ENCODE results near the gene PLXNB2. TPM values are rescaled to one million over a fixed set of nuclear protein-coding genes. Genes with fewer than 3 reads are reported as not detected.

The PLXNB2 gene
- total and polyA plus RNA-seq, 8 donors: 89.3 to 216 (median 128) TPM

GRCh38 chr22:50252082-50253045, 55.1 kb downstream of the PLXNB2 start:
- Histone ChIP-seq H3K9me3 (no peaks in the 10 kb centered on the region), H3K36me3 (no peaks in the 10 kb centered on the region), H3K27me3 (no peaks in the 10 kb centered on the region), H3K4me1 (peaks cover 7 to 13% (median 11%) of the 10 kb centered on the region in 3 donors), H3K27ac (peak overlapping the region in 2 of 4 donors; percentile 8 to 42), H3K4me3 (peak overlapping the region in 2 of 4 donors; percentile 49 to 77)
- intact Hi-C loops (cut with DNase I): loop anchor here in 1 of 3 donors (5.0 kb wide), 1 partner anchor 90 kb away; the partner anchor contains the start of gene PPP6R2
- DNase-seq (peak; percentile 66 to 91 (median 80)), FAIRE-seq (no peak), ATAC-seq (peak; percentile 74 to 83 (median 78))
- peak; percentile 39 to 48 (median 43) for TF ChIP-seq CTCF (IDR thresholded peaks at IDR 0.05)
- 43 to 48% methylated on average over 25 of the region's 25 CpGs for WGBS, 2 donors

- ATAC-seq (peak; percentile 2 to 23 (median 6)), DNase-seq (no peak), FAIRE-seq (no peak)
- 17 to 18% methylated on average over 35 to 36 of the region's 36 CpGs for WGBS, 2 donors
- TF ChIP-seq CTCF (IDR thresholded peaks at IDR 0.05): no peak
- Histone ChIP-seq H3K27me3 (no peaks in the 10 kb centered on the region), H3K36me3 (no peaks in the 10 kb centered on the region), H3K4me1 (peaks cover 7 to 13% (median 11%) of the 10 kb centered on the region in 3 donors), H3K4me3 (peak overlapping the region; percentile 49 to 84 (median 63)), H3K27ac (peak overlapping the region; percentile 8 to 53 (median 31)), H3K9me3 (no peaks in the 10 kb centered on the region)
- intact Hi-C loops (cut with DNase I): loop anchor here in 1 of 3 donors (5.0 kb wide), 1 partner anchor 91 kb away; the partner anchor contains the start of gene PPP6R2
Measured at GRCh38 chr22:50251477-50252081, 55.9 kb downstream of the PLXNB2 start.

- intact Hi-C loops (cut with DNase I): loop anchor here in 1 of 3 donors (5.0 kb wide), 1 partner anchor 91 kb away; the partner anchor contains the start of gene PPP6R2
Measured at GRCh38 chr22:50250555-50251476, 56.6 kb downstream of the PLXNB2 start, which contains the start of gene HDAC10. Gene HDAC10, minus strand, starts transcription at chr22:50251265. Its CDS starts 233 bp downstream, at chr22:50251032.

More at GRCh38 chr22:50250555-50251476, 56.6 kb downstream of the PLXNB2 start, which contains the start of gene HDAC10:
- Histone ChIP-seq H3K36me3 (no peaks in the 10 kb centered on the region), H3K4me1 (peaks cover 10 to 17% (median 12%) of the 10 kb centered on the region in 3 donors), H3K9me3 (no peaks in the 10 kb centered on the region), H3K27ac (peak within 1 kb of the TSS; percentile 20 to 75 (median 48)), H3K4me3 (peak within 1 kb of the TSS; percentile 49 to 84 (median 63)), H3K27me3 (no peaks in the 10 kb centered on the region)
- TF ChIP-seq CTCF (IDR thresholded peaks at IDR 0.05): no peak
- ATAC-seq (peak; percentile 81 to 87 (median 86)), FAIRE-seq (no peak), DNase-seq (peak in 5 of 6 donors; percentile 76 to 92 (median 82))
- WGBS, 2 donors: 1 to 2% methylated on average over 69 to 81 of the region's 81 CpGs
